ENCODE data around the gene POLR3H.

POLR3H gene

GRCh38 chr22:41571786-41572185 lies 27.5 kb upstream of the POLR3H start:
- no peak for TF ChIP-seq CTCF (IDR thresholded peaks at IDR 0.05)
- Histone ChIP-seq H3K9me3 (no peaks in the 10 kb centered on the region), H3K27me3 (no peaks in the 10 kb centered on the region), H3K4me3 (ENCODE audit: low read depth in 1 of 2, low read length in 1 of 2) (no peak overlapping the region), H3K36me3 (peaks cover 27% of the 10 kb centered on the region), H3K27ac (no peak overlapping the region), H3K4me1 (ENCODE audit: control insufficient read depth in 1 of 2, insufficient read depth in 1 of 2, low read depth in 1 of 2, low read length in 1 of 2) (no peaks in the 10 kb centered on the region)

- Histone ChIP-seq H3K27me3 (no peaks in the 10 kb centered on the region), H3K9me3 (no peaks in the 10 kb centered on the region), H3K36me3 (peaks cover 11% of the 10 kb centered on the region), H3K27ac (no peak overlapping the region), H3K4me3 (ENCODE audit: low read depth in 1 of 2, low read length in 1 of 2) (no peak overlapping the region), H3K4me1 (ENCODE audit: control insufficient read depth in 1 of 2, insufficient read depth in 1 of 2, low read depth in 1 of 2, low read length in 1 of 2) (no peaks in the 10 kb centered on the region)
- TF ChIP-seq CTCF (IDR thresholded peaks at IDR 0.05): no peak
Observed at GRCh38 chr22:41570221-41570620, 26.0 kb upstream of the POLR3H start.

- Histone ChIP-seq H3K27ac (no peak overlapping the region), H3K4me1 (ENCODE audit: control insufficient read depth in 1 of 2, insufficient read depth in 1 of 2, low read depth in 1 of 2, low read length in 1 of 2) (no peaks in the 10 kb centered on the region), H3K36me3 (no peaks in the 10 kb centered on the region), H3K9me3 (no peaks in the 10 kb centered on the region), H3K4me3 (ENCODE audit: low read depth in 1 of 2, low read length in 1 of 2) (no peak overlapping the region), H3K27me3 (no peaks in the 10 kb centered on the region)
- no peak for TF ChIP-seq CTCF (IDR thresholded peaks at IDR 0.05)
Observed at GRCh38 chr22:41568811-41569210, 24.5 kb upstream of the POLR3H start.

GRCh38 chr22:41567512-41567768 lies 23.2 kb upstream of the POLR3H start:
- Histone ChIP-seq H3K4me3 (ENCODE audit: low read depth in 1 of 2, low read length in 1 of 2) (no peak overlapping the region), H3K4me1 (ENCODE audit: control insufficient read depth in 1 of 2, insufficient read depth in 1 of 2, low read depth in 1 of 2, low read length in 1 of 2) (no peaks in the 10 kb centered on the region), H3K27me3 (peaks cover 10% of the 10 kb centered on the region), H3K36me3 (no peaks in the 10 kb centered on the region), H3K27ac (no peak overlapping the region), H3K9me3 (no peaks in the 10 kb centered on the region)
- TF ChIP-seq CTCF (IDR thresholded peaks at IDR 0.05): no peak

- Histone ChIP-seq H3K27ac (no peak overlapping the region), H3K4me3 (ENCODE audit: low read depth in 1 of 2, low read length in 1 of 2) (no peak overlapping the region), H3K36me3 (no peaks in the 10 kb centered on the region), H3K9me3 (no peaks in the 10 kb centered on the region), H3K27me3 (peaks cover 29% of the 10 kb centered on the region), H3K4me1 (ENCODE audit: control insufficient read depth in 1 of 2, insufficient read depth in 1 of 2, low read depth in 1 of 2, low read length in 1 of 2) (no peaks in the 10 kb centered on the region)
- TF ChIP-seq CTCF (IDR thresholded peaks at IDR 0.05): no peak
Observed at GRCh38 chr22:41565403-41566054, 21.3 kb upstream of the POLR3H start.

GRCh38 chr22:41564563-41564962 lies 20.3 kb upstream of the POLR3H start:
- TF ChIP-seq CTCF (IDR thresholded peaks at IDR 0.05): no peak
- Histone ChIP-seq H3K9me3 (no peaks in the 10 kb centered on the region), H3K36me3 (no peaks in the 10 kb centered on the region), H3K4me3 (ENCODE audit: low read depth in 1 of 2, low read length in 1 of 2) (no peak overlapping the region), H3K4me1 (ENCODE audit: control insufficient read depth in 1 of 2, insufficient read depth in 1 of 2, low read depth in 1 of 2, low read length in 1 of 2) (no peaks in the 10 kb centered on the region), H3K27me3 (peaks cover 39% of the 10 kb centered on the region), H3K27ac (no peak overlapping the region)
